ENCODE data around the gene PPP1R3F. TPM values are rescaled to one million over a fixed set of nuclear protein-coding genes. Genes with fewer than 3 reads are reported as not detected.

PPP1R3F gene
- total RNA-seq, 1 donor from 2014 or later: 13.1 TPM

- Mint-ChIP-seq H3K27me3 (ENCODE audit: low read depth) (peaks cover 2% of the 10 kb centered on the region), H3K36me3 (ENCODE audit: low read depth) (peaks cover 3% of the 10 kb centered on the region), H3K4me1 (no peaks in the 10 kb centered on the region), H3K4me3 (no peak overlapping the region), H3K27ac (ENCODE audit: unreplicated experiment) (no peak overlapping the region), H3K9me3 (peaks cover 6% of the 10 kb centered on the region)
- TF ChIP-seq CTCF (conservative IDR thresholded peaks at IDR 0.05): no peak
- no peak for DNase-seq (ENCODE audit: low read depth, low spot score)
Observed at GRCh38 chrX:49256268-49256995, 13.2 kb upstream of the PPP1R3F start.

GRCh38 chrX:49257074-49257790 is 12.4 kb upstream of the PPP1R3F start:
- no peaks in the 10 kb centered on the region for H3K4me1 Mint-ChIP-seq
- H3K4me3 Mint-ChIP-seq: no peak overlapping the region
- DNase-seq (ENCODE audit: low read depth, low spot score): no peak
- peaks cover 11% of the 10 kb centered on the region for H3K9me3 Mint-ChIP-seq
- peaks cover 2% of the 10 kb centered on the region for H3K36me3 Mint-ChIP-seq (ENCODE audit: low read depth)
- TF ChIP-seq CTCF (conservative IDR thresholded peaks at IDR 0.05): no peak
- H3K27ac Mint-ChIP-seq (ENCODE audit: unreplicated experiment): no peak overlapping the region
- H3K27me3 Mint-ChIP-seq (ENCODE audit: low read depth): peaks cover 2% of the 10 kb centered on the region

GRCh38 chrX:49257846-49258748 is 11.5 kb upstream of the PPP1R3F start:
- H3K4me1 Mint-ChIP-seq: no peaks in the 10 kb centered on the region
- no peak for TF ChIP-seq CTCF (conservative IDR thresholded peaks at IDR 0.05)
- no peaks in the 10 kb centered on the region for H3K36me3 Mint-ChIP-seq (ENCODE audit: low read depth)
- H3K4me3 Mint-ChIP-seq: no peak overlapping the region
- H3K9me3 Mint-ChIP-seq: peaks cover 11% of the 10 kb centered on the region
- peaks cover 2% of the 10 kb centered on the region for H3K27me3 Mint-ChIP-seq (ENCODE audit: low read depth)
- H3K27ac Mint-ChIP-seq (ENCODE audit: unreplicated experiment): no peak overlapping the region
- no peak for DNase-seq (ENCODE audit: low read depth, low spot score)

GRCh38 chrX:49258749-49259124 is 10.9 kb upstream of the PPP1R3F start:
- Mint-ChIP-seq H3K27ac (ENCODE audit: unreplicated experiment) (no peak overlapping the region), H3K36me3 (ENCODE audit: low read depth) (no peaks in the 10 kb centered on the region), H3K4me3 (no peak overlapping the region), H3K4me1 (no peaks in the 10 kb centered on the region), H3K27me3 (ENCODE audit: low read depth) (peaks cover 2% of the 10 kb centered on the region), H3K9me3 (peaks cover 11% of the 10 kb centered on the region)
- no peak for DNase-seq (ENCODE audit: low read depth, low spot score)
- TF ChIP-seq CTCF (conservative IDR thresholded peaks at IDR 0.05): no peak

GRCh38 chrX:49260221-49260985 is 9.2 kb upstream of the PPP1R3F start:
- peaks cover 2% of the 10 kb centered on the region for H3K27me3 Mint-ChIP-seq (ENCODE audit: low read depth)
- H3K9me3 Mint-ChIP-seq: peaks cover 11% of the 10 kb centered on the region
- H3K4me1 Mint-ChIP-seq: no peaks in the 10 kb centered on the region
- H3K36me3 Mint-ChIP-seq (ENCODE audit: low read depth): no peaks in the 10 kb centered on the region
- H3K4me3 Mint-ChIP-seq: no peak overlapping the region
- no peak overlapping the region for H3K27ac Mint-ChIP-seq (ENCODE audit: unreplicated experiment)
- no peak for TF ChIP-seq CTCF (conservative IDR thresholded peaks at IDR 0.05)
- no peak for DNase-seq (ENCODE audit: low read depth, low spot score)

Data from neural crest cell (in vitro differentiated cells).